ENCODE results near the gene GMCL1. TPM values are rescaled to one million over a fixed set of nuclear protein-coding genes. Genes with fewer than 3 reads are reported as not detected.
A peak's percentile ranks its signal among the peaks of the same experiment; 100 is the strongest.

GMCL1 gene
- total RNA-seq, 1 experiment from 2014 or later = 21.6 TPM

- ChIA-PET CTCF (interaction anchor here (1.3 to 14.0 kb wide), 4 partner anchors 12 to 91 kb away, joined by 3 to 461 read pairs (median 8); no protein-coding TSS in a partner anchor), POLR2A (no interaction called here)
- Mint-ChIP-seq H3K27ac (0 out of 2 replicates have a peak overlapping the region, but pooled peaks have one; percentile 52), H3K9me3 (no peaks in the 10 kb centered on the region), H3K4me1 (peaks cover 13% of the 10 kb centered on the region), H3K36me3 (no peaks in the 10 kb centered on the region), H3K27me3 (ENCODE audit: low read depth) (no peaks in the 10 kb centered on the region), H3K4me3 (no peak overlapping the region)
- ATAC-seq = no peak
- no peak for DNase-seq (ENCODE audit: low spot score)
- no peak for TF ChIP-seq CREM (CRISPR knock-in tag; IDR thresholded peaks at IDR 0.05)
- TF ChIP-seq E2F1 (CRISPR knock-in tag; IDR thresholded peaks at IDR 0.05) = no peak
- no peak for TF ChIP-seq ZNF263 (CRISPR knock-in tag; IDR thresholded peaks at IDR 0.05; ENCODE audit: low read depth)
- no peak for TF ChIP-seq IRF1 (CRISPR knock-in tag; IDR thresholded peaks at IDR 0.05)
- no peak for TF ChIP-seq KAT7 (CRISPR knock-in tag; IDR thresholded peaks at IDR 0.05; ENCODE audit: borderline replicate concordance)
Observed at GRCh38 chr2:69815717-69816116, 13.7 kb upstream of the GMCL1 start.

GRCh38 chr2:69816923-69817542, 12.4 kb upstream of the GMCL1 start:
- TF ChIP-seq CTCF (IDR thresholded peaks at IDR 0.05) (peak; percentile 91), ZNF263 (CRISPR knock-in tag; IDR thresholded peaks at IDR 0.05; ENCODE audit: low read depth) (no peak), GABPB1 (CRISPR knock-in tag; IDR thresholded peaks at IDR 0.05) (0 out of 2 replicates have a peak, but pooled peaks have one; percentile 27), IRF1 (CRISPR knock-in tag; IDR thresholded peaks at IDR 0.05) (no peak), ARID4B (CRISPR knock-in tag; IDR thresholded peaks at IDR 0.05; ENCODE audit: borderline replicate concordance) (no peak), ATF3 (CRISPR knock-in tag; conservative IDR thresholded peaks at IDR 0.05) (no peak)
- Mint-ChIP-seq H3K9me3 (no peaks in the 10 kb centered on the region), H3K36me3 (no peaks in the 10 kb centered on the region), H3K4me1 (peaks cover 13% of the 10 kb centered on the region), H3K4me3 (no peak overlapping the region), H3K27me3 (ENCODE audit: low read depth) (no peaks in the 10 kb centered on the region), H3K27ac (no peak overlapping the region)
- CTCF ChIA-PET = interaction anchor here (0.5 to 14.0 kb wide), 40 partner anchors 9 to 268 kb away, joined by 3 to 461 read pairs (median 4); partner anchors contain the start of genes ANXA4, GMCL1, MXD1 and SNRNP27
- DNase-seq (ENCODE audit: low spot score) = peak; percentile 75
- POLR2A ChIA-PET = interaction anchor here (1.4 kb wide), 1 partner anchor 92 kb away, joined by 5 read pairs; no protein-coding TSS in a partner anchor
- peak; percentile 58 for ATAC-seq
